DMS 273 (cell line): Measurements from ENCODE around the gene MED8.
A peak's percentile ranks its signal among the peaks of the same experiment; 100 is the strongest.

ENCODE experiments used
- DNase-seq: peaks from one replicate; lab custom pipeline; 2025; ENCODE audit not compliant: unreplicated experiment; lab: John Stamatoyannopoulos, UW

MED8 gene

DNA sequence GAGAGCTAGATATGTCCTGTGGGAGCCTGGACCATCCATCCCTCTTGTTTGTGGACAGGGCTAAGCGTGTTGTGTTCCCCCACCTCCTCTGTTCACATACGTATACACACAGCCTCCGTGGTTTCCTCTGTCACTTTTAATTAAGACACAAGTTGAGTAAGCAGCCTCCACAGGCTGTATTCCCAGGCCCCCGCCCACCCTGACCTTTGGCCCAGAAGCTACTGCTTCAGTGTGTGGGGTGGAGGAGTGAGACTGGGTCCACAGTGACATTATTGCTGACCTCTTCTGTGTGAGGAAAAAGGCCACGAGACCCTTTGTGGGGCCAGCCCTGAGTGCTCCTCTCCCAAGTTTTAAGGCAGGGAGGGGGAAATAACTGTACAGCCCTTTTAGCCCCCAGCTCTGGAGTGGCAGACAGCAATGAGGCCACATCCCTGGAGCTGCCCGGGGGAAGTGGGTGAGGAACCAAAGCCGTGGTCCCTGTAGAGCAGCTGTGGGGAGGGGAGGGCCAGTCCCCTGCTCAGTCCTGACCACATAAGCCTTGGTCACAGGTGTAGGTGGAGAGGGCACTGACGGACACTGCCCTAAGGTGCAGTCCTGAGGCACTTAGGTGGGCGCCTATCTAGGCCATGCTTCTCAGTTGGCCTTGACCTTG, 26.2 kb downstream of the MED8 start:
- DNase-seq, result no peak

DNA sequence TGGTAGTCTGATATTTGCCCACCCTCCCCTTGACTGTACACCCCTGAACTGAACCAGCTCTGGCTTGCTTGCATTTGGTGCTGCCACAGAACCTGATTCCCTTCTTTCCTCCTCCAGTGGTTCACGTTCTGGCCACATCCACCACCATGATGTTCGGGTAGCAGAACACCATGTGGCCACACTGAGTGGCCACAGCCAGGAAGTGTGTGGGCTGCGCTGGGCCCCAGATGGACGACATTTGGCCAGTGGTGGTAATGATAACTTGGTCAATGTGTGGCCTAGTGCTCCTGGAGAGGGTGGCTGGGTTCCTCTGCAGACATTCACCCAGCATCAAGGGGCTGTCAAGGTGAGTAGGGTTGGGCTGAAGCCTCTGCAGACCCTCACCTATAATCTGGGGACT, 29.0 kb downstream of the MED8 start:
- DNase-seq, result no peak

- peak; percentile 38 for DNase-seq
Observed at GRCh38 chr1:43359696-43360095, 29.9 kb downstream of the MED8 start.

DNA sequence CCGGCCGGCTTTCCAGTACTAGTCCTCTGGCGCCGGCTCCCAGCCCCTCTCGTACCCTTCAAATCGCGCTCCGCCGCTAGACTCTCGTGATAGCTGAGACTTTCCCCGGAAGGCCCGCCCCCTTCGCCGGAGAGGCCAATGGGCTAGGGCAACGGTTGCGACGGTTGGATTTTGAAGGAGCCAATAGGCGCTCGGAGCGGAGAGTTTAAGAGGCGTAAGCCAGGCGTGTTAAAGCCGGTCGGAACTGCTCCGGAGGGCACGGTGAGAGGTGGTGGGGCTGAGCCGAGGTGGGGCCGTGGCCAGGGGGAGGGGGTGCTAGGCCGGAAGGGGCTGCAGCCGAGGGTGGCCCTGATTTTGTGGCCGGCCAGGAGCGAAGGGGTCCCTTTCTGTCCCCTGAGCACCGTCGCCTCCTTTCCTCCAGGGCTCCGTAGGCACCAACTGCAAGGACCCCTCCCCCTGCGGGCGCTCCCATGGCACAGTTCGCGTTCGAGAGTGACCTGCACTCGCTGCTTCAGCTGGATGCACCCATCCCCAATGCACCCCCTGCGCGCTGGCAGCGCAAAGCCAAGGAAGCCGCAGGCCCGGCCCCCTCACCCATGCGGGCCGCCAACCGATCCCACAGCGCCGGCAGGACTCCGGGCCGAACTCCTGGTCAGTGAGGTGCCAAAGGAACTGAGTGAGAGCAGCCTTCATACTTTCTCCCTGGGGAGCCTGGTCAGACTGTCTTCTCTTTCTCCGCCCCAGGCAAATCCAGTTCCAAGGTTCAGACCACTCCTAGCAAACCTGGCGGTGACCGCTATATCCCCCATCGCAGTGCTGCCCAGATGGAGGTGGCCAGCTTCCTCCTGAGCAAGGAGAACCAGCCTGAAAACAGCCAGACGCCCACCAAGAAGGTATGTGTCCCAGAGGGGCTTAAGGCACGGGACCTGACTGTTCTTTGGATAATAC, 30.6 kb downstream of the MED8 start, which contains the start of gene CDC20:
CDC20 (plus strand) TSS at position 236 of the 948 bp plus-strand sequence; CDS start at position 471, 235 bp downstream.
- peak; percentile 100 for DNase-seq

- peak; percentile 73 for DNase-seq
Observed at GRCh38 chr1:43358121-43358745, 31.4 kb downstream of the MED8 start.

GRCh38 chr1:43357251-43357650, 32.3 kb downstream of the MED8 start:
- no peak for DNase-seq

DNA sequence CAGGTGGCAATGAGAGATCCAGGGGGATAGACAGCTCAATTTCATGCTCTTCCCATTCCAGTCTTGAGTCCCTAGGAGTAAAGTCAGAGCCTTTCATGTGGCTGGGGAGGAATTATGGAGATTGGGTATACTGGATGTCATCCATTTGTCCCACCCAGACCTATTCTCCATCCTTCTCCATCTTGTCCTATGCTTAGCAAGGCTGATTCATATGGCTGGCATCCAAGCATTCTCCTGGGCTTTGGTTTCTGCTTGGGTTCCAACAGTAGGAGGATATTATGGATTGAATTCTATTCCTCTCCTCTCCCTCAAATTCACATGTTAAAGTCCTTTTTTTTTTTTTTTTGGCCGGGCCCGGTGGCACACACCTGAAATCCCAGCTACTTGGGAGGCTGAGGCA, 34.7 kb downstream of the MED8 start:
- DNase-seq, result no peak

DNA sequence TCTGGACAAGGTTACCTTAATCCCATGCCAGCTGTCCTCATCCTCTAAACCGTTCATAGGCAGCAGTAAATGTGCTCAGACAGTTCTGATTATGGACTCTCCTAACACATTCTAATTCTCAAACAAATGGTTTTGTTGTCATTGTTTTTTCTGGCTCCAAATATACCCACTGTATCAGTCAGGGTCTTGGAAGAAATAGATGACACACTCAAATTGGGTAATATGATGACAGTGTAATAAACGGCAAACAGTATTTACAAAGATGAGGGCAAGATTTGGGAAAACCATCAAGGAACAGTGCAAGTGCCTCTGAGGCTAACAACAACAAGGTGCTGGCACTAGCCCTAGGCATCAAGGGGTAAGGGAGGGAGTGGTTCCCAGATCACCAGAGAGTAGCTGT, 35.1 kb downstream of the MED8 start:
- no peak for DNase-seq

- no peak for DNase-seq
Observed at GRCh38 chr1:43352881-43353280, 36.7 kb downstream of the MED8 start.

GRCh38 chr1:43352351-43352705, 37.3 kb downstream of the MED8 start:
- DNase-seq, result no peak

GRCh38 chr1:43351421-43352350, 37.9 kb downstream of the MED8 start:
- DNase-seq, result no peak

DNA sequence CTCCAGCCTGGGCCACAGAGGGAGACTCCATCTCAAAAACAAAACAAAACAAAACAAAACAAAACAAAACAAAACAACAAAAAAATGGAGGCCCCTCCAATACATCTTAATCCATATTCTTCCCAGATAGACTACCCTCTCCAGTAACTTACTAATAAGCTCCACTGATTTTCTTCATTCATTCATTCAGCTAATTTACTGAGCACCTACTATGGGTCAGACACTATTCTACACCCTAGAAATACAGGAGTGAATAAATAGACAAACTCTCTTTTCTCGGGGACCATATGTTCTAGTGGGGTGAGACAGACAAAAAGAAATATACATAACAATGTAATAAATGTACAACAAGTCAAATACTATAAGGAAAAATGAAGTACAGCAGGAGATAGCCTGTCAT, 38.6 kb downstream of the MED8 start:
- DNase-seq, result no peak

GRCh38 chr1:43349594-43350306, 39.9 kb downstream of the MED8 start:
- no peak for DNase-seq

- peak; percentile 93 for DNase-seq
Observed at GRCh38 chr1:43348809-43349593, 40.6 kb downstream of the MED8 start.

- DNase-seq, result no peak
Observed at GRCh38 chr1:43348343-43348808, 41.2 kb downstream of the MED8 start.

DNA sequence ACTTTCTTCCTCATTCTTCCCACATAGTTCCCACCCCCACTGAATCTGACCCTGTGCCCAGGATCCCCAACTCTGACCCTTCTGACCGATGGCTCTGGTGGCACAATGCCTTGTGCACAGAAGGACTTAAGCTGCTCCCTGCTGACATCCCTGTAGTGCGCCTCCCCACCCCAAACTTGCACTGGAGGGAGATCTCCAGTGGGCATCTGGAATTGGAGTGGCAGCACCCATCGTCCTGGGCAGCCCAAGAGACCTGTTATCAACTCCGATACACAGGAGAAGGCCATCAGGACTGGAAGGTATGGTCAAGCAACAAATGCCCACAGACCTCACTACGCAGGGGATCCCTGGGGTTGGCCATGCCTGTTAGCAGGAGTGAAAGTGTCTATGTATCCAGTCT, 43.0 kb downstream of the MED8 start:
- no peak for DNase-seq

DNA sequence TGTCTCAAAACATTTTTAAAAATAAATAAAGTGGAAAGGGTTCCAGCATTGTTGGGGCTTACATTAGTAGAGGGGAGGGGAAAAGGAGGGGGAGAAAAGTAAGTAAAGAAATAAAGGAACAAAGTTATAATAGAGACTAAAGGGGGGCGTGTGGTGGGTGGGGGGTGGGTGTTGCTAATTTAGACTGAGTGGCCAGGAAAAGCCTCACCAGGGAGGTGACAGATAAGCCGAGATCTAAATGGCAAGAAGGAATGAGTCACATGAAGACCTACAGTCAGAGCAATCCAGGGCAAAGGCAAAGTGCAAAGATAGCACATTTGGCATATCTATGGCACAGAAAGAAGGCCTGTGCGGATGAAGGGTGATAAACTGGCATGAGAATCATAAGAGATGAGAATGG, 44.5 kb downstream of the MED8 start:
- no peak for DNase-seq

- no peak for DNase-seq
Observed at GRCh38 chr1:43344267-43344850, 45.2 kb downstream of the MED8 start.

- no peak for DNase-seq
Observed at GRCh38 chr1:43340559-43340958, 49.0 kb downstream of the MED8 start.
